GM06990 (cell line): ENCODE measurements around the gene ACTC1.
"Not testable (repeated sequence)": the region's sequence is repeated elsewhere in the genome, so short reads cannot be mapped to it uniquely, and the experiment has no call there.

Source experiments
- DNase-seq: peaks from one replicate; pipeline ENCODE4 v3.0.0-alpha.2; 2011; ENCODE audit not compliant: insufficient read length; ENCODE audit errors: extremely low read depth
- H3K27me3 ChIP-seq: replicated peaks from 2 replicates; pipeline ENCODE4 v1.6.0; 2011; ENCODE audit warnings: low read length; ENCODE audit not compliant: control insufficient read depth, insufficient read depth
- H3K36me3 ChIP-seq: 2 replicates; pipeline ENCODE4 v1.5.1; 2011; ENCODE audit warnings: low read length; ENCODE audit not compliant: control insufficient read depth, insufficient read depth
- H3K4me3 ChIP-seq: replicated peaks from 2 replicates; pipeline ENCODE4 v1.5.1; 2011; ENCODE audit warnings: low read depth, mild to moderate bottlenecking, control low read depth, low read length
- TF ChIP-seq, protein P1 (sequence below): IDR thresholded peaks from 2 replicates; pipeline ENCODE4 v1.5.1; 2011; ENCODE audit warnings: low read length, control low read depth, mild to moderate bottlenecking, inconsistent platforms; ENCODE audit not compliant: insufficient read depth, poor library complexity, severe bottlenecking

Gene ACTC1

DNA sequence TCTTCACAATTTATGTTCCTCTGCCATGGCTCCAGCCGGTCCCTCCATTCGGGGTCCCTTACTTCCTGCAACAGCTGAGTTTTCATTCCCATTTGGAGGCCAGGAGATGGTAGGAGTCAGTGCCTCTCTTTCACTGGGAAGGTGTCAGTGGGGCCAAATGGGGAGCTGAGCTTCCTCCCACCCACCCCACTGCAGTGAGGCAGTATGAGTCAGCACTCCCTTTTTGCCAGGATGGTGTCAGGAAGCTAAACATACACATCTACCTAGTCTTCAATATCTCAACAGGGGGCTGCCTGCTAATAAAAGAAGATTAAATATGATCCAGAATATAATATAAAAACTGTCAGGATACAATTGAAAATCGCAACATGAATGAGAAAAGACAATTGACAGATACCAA, 12.7 kb upstream of the ACTC1 start:
- no peak for DNase-seq
- Histone ChIP-seq H3K36me3 (no peaks in the 10 kb centered on the region), H3K27me3 (no peaks in the 10 kb centered on the region), H3K4me3 (no peak overlapping the region)
- TF ChIP-seq, protein P1, sequence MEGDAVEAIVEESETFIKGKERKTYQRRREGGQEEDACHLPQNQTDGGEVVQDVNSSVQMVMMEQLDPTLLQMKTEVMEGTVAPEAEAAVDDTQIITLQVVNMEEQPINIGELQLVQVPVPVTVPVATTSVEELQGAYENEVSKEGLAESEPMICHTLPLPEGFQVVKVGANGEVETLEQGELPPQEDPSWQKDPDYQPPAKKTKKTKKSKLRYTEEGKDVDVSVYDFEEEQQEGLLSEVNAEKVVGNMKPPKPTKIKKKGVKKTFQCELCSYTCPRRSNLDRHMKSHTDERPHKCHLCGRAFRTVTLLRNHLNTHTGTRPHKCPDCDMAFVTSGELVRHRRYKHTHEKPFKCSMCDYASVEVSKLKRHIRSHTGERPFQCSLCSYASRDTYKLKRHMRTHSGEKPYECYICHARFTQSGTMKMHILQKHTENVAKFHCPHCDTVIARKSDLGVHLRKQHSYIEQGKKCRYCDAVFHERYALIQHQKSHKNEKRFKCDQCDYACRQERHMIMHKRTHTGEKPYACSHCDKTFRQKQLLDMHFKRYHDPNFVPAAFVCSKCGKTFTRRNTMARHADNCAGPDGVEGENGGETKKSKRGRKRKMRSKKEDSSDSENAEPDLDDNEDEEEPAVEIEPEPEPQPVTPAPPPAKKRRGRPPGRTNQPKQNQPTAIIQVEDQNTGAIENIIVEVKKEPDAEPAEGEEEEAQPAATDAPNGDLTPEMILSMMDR = no peak

DNA sequence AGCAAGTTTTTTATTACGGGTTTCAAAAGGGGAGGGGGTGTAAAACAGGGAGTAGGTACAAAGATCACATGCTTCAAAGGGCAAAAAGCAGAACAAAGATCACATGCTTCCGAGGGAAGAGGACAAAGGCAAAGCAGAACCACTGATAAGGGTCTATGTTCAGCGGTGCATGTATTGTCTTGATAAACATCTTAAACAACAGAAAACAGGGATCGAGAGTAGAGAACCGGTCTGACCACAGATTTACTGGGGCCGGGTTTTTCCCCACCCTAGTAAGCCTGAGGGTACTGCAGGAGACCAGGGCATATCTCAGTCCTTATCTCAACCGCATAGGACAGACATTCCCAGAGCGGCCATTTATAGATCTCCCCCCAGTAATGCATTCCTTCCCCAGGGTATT, 11.9 kb upstream of the ACTC1 start:
- H3K36me3 ChIP-seq, H3K4me3 ChIP-seq, H3K27me3 ChIP-seq, DNase-seq: not testable (repeated sequence)

DNA sequence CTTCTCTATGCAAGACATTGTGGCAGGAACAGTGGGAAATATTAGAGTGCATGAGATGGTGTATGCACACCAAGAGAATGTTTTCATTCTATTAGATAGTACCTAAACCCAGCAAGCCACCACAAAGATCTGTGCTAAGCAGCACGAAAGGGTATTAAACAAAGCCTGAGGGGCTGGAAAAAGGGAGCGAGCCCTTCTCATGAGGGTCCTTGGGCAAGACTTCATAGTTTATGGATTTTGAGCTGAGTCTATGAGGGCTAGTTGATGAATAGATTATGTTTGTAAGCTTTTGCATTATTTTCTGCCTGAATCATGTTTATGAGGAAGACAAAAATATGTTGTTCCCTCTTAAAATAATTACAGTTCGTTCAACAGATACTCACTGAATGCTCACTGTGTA, 9.4 kb upstream of the ACTC1 start:
- Histone ChIP-seq H3K27me3 (no peaks in the 10 kb centered on the region), H3K4me3 (no peak overlapping the region), H3K36me3 (no peaks in the 10 kb centered on the region)
- TF ChIP-seq, protein P1 = no peak
- no peak for DNase-seq

DNA sequence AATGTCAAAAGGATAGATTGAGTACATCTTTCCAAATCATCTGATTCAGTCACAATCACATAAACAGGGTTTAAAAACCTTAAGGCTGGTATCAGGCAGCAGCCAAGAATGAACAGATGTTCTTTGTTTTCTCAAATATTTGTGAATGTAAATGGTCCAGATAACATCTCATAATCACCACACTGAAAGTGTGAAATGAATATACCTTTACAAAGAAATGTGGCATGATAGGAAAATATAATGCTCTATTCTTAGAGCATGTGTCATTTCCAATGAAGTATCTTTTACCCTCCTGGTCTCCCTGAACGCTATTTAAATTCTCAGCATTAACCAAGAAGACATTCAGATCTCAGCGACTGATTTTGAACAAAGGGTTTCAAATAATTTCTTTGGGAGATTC, 8.8 kb upstream of the ACTC1 start:
- Histone ChIP-seq H3K27me3 (no peaks in the 10 kb centered on the region), H3K36me3 (no peaks in the 10 kb centered on the region), H3K4me3 (no peak overlapping the region)
- DNase-seq = no peak
- TF ChIP-seq, protein P1 = no peak

DNA sequence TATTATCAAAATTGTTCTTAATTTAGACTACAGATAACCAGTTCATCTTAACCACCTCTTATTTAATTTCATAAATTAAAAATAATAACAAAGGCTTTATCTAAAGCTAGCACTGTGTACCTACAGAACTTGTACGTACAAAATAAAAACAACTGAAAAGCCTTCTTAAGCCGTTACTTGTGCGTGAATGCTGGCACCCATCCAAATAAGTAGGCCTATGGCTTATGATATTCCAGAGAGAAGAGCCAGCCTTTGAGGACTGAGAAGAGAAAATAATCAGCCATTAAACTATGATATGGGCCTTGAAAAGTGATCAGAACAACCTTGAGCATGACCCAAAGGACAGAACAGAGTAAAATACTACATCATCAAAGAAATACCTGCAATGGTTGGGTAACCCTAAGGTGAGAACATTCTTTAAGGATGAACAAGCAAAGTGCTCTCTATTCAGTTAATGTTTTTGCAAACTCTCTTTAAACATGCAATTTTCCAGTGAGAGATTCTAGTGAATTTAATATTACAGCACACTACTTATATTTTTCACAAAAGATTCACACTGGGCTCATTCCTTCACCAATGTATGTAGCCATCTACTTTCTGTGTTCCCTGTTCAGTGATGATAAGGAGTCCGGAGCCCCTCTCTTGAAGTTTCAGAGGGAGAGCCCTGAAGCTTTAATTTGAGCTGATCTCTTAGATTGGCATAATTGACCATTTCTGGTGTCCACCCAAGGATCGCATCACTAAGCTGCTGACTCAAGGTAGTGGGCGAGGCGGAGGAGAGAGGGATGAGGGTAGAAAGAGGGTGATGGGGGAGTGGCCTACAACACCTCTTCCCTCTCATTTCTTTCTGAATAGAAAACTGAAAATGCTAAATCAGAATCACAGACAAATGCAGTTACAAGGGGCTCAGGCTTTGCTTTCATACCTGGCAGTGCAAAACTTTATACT, 7.7 kb upstream of the ACTC1 start:
- TF ChIP-seq, protein P1 = no peak
- H3K4me3 ChIP-seq = no peak overlapping the region
- no peaks in the 10 kb centered on the region for H3K27me3 ChIP-seq
- H3K36me3 ChIP-seq = no peaks in the 10 kb centered on the region
- DNase-seq = no peak

DNA sequence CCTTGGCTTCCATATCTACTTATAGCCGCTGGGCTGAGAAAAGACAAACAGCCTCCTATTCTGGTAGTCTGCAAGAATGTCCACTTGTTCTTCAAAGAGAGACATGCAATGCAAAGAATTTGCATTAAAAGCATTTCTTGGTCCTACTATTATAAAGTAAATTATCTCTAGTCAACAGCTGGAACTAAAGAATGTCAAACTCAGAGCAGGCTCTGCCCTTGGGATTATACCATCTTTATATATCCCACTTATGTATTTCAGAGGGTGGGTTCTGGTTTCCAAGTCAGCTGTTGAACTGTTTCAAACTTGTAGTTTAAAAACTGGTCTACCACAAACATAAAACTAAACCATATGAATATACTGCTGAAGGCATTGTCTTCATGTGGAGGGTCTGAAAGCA, 7.0 kb upstream of the ACTC1 start:
- TF ChIP-seq, protein P1 = no peak
- Histone ChIP-seq H3K27me3 (no peaks in the 10 kb centered on the region), H3K4me3 (no peak overlapping the region), H3K36me3 (no peaks in the 10 kb centered on the region)
- no peak for DNase-seq
